ENCODE measurements around the gene VAT1L.

- TF ChIP-seq CTCF (IDR thresholded peaks at IDR 0.05): no peak
- TF ChIP-seq POLR2AphosphoS5 (IDR thresholded peaks at IDR 0.05): no peak
- no peak for TF ChIP-seq POLR2A (IDR thresholded peaks at IDR 0.05)
These were observed 150.5 kb downstream of the VAT1L start for GRCh38 chr16:77938913-77939312.
